HG02798 (cell line): ENCODE results near the gene ABCA2.
"Not testable (repeated sequence)": the region's sequence is repeated elsewhere in the genome, so short reads cannot be mapped to it uniquely, and the experiment has no call there.

ENCODE experiments used
- ATAC-seq: cut with Tn5 transposase; IDR thresholded peaks from one replicate; pipeline ENCODE4 v1.9.1; 2021; ENCODE audit warnings: mild to moderate bottlenecking; ENCODE audit not compliant: unreplicated experiment, poor library complexity

The ABCA2 gene

GRCh38 chr9:137064880-137065164, 36.8 kb upstream of the ABCA2 start:
- ATAC-seq, result no peak

- ATAC-seq, result no peak
Observed at GRCh38 chr9:137064027-137064879, 36.2 kb upstream of the ABCA2 start.

- ATAC-seq, result no peak
Observed at GRCh38 chr9:137063311-137064026, 35.4 kb upstream of the ABCA2 start.

- not testable (repeated sequence) for ATAC-seq
Observed at GRCh38 chr9:137062798-137063197, 34.8 kb upstream of the ABCA2 start.

- no peak for ATAC-seq
Observed at GRCh38 chr9:137062384-137062783, 34.3 kb upstream of the ABCA2 start.

GRCh38 chr9:137058521-137059234, 30.6 kb upstream of the ABCA2 start:
- no peak for ATAC-seq

GRCh38 chr9:137057545-137057944, 29.5 kb upstream of the ABCA2 start:
- ATAC-seq, result no peak

GRCh38 chr9:137056739-137057415, 28.8 kb upstream of the ABCA2 start:
- ATAC-seq, result no peak

- no peak for ATAC-seq
Observed at GRCh38 chr9:137055385-137056364, 27.6 kb upstream of the ABCA2 start.

GRCh38 chr9:137054932-137055384, 26.9 kb upstream of the ABCA2 start:
- ATAC-seq, result no peak

GRCh38 chr9:137053944-137054931, 26.2 kb upstream of the ABCA2 start, which contains the start of gene ENTPD2:
TSS of gene ENTPD2 (minus strand) at chr9:137054061. CDS start at chr9:137053997, 64 bp downstream.
- no peak for ATAC-seq

GRCh38 chr9:137052998-137053943, 25.2 kb upstream of the ABCA2 start:
- ATAC-seq, result no peak

GRCh38 chr9:137052293-137052692, 24.3 kb upstream of the ABCA2 start:
- no peak for ATAC-seq

GRCh38 chr9:137051145-137051724, 23.2 kb upstream of the ABCA2 start:
- ATAC-seq, result no peak

- no peak for ATAC-seq
Observed at GRCh38 chr9:137050570-137050969, 22.5 kb upstream of the ABCA2 start.

- ATAC-seq, result no peak
Observed at GRCh38 chr9:137049544-137050449, 21.8 kb upstream of the ABCA2 start.
